ENCODE data around the gene SETMAR.

- no peak for TF ChIP-seq CTCF (IDR thresholded peaks at IDR 0.05)
- TF ChIP-seq PBX3 (IDR thresholded peaks at IDR 0.05), result no peak
- TF ChIP-seq MAX (IDR thresholded peaks at IDR 0.05; ENCODE audit: low read depth), result no peak
- no peak for TF ChIP-seq POLR2AphosphoS5 (IDR thresholded peaks at IDR 0.05; ENCODE audit: low read depth, low read length)
- no peak for TF ChIP-seq YY1 (IDR thresholded peaks at IDR 0.05; ENCODE audit: low read depth)
- no peak for TF ChIP-seq MXI1 (IDR thresholded peaks at IDR 0.05; ENCODE audit: low read depth, low read length)
Observed at GRCh38 chr3:4332111-4332510, 28.9 kb downstream of the SETMAR start.

Measured in SK-N-SH (cell line).